ENCODE results near the gene PFDN6. TPM values are rescaled to one million over a fixed set of nuclear protein-coding genes. Genes with fewer than 3 reads are reported as not detected.
"Not testable (repeated sequence)": the region's sequence is repeated elsewhere in the genome, so short reads cannot be mapped to it uniquely, and the experiment has no call there.

PFDN6 gene
- 10 to 100 TPM in 11 of 12 donors, not detected in 1; 35.2 to 61.0 (median 41.7) TPM for polyA plus RNA-seq (ENCODE audit: insufficient read length in 12 of 12)
- long read RNA-seq, donor 1, partial matches to known transcripts = 13 of 21 reads
- long read RNA-seq, donor 1, other reads (novel, unspliced or antisense) = 0 of 21 reads
- long read RNA-seq, donor 2, transcript PFDN6-201 (4 exons, 740 nt) = major isoform, 6 of 12 reads
- long read RNA-seq, donor 2, partial matches to known transcripts = 0 of 12 reads
- long read RNA-seq, donor 2, other reads (novel, unspliced or antisense) = 0 of 12 reads
- long read RNA-seq, donor 3, transcript PFDN6-201 (4 exons, 740 nt) = major isoform, 5 of 15 reads
- long read RNA-seq, donor 3, partial matches to known transcripts = 5 of 15 reads
- long read RNA-seq, donor 3, other reads (novel, unspliced or antisense) = 0 of 15 reads
- long read RNA-seq, donor 4, partial matches to known transcripts = 0 of 2 reads
- long read RNA-seq, donor 4, other reads (novel, unspliced or antisense) = 0 of 2 reads
- long read RNA-seq, donor 5, transcript PFDN6-201 (4 exons, 740 nt) = major isoform, 6 of 13 reads
- long read RNA-seq, donor 5, partial matches to known transcripts = 6 of 13 reads
- long read RNA-seq, donor 5, other reads (novel, unspliced or antisense) = 0 of 13 reads
- long read RNA-seq, donor 6, partial matches to known transcripts = 8 of 13 reads
- long read RNA-seq, donor 6, other reads (novel, unspliced or antisense) = 0 of 13 reads
- long read RNA-seq, donor 7, partial matches to known transcripts = 0 of 3 reads
- long read RNA-seq, donor 7, other reads (novel, unspliced or antisense) = 0 of 3 reads
- long read RNA-seq, donor 8, partial matches to known transcripts = 6 of 9 reads
- long read RNA-seq, donor 8, other reads (novel, unspliced or antisense) = 0 of 9 reads
- long read RNA-seq, donor 9, partial matches to known transcripts = 0 of 5 reads
- long read RNA-seq, donor 9, other reads (novel, unspliced or antisense) = 0 of 5 reads
- long read RNA-seq, donor 10, partial matches to known transcripts = 13 of 27 reads
- long read RNA-seq, donor 10, other reads (novel, unspliced or antisense) = 8 of 27 reads
- long read RNA-seq, donor 11, partial matches to known transcripts = 14 of 20 reads
- long read RNA-seq, donor 11, other reads (novel, unspliced or antisense) = 0 of 20 reads

DNA sequence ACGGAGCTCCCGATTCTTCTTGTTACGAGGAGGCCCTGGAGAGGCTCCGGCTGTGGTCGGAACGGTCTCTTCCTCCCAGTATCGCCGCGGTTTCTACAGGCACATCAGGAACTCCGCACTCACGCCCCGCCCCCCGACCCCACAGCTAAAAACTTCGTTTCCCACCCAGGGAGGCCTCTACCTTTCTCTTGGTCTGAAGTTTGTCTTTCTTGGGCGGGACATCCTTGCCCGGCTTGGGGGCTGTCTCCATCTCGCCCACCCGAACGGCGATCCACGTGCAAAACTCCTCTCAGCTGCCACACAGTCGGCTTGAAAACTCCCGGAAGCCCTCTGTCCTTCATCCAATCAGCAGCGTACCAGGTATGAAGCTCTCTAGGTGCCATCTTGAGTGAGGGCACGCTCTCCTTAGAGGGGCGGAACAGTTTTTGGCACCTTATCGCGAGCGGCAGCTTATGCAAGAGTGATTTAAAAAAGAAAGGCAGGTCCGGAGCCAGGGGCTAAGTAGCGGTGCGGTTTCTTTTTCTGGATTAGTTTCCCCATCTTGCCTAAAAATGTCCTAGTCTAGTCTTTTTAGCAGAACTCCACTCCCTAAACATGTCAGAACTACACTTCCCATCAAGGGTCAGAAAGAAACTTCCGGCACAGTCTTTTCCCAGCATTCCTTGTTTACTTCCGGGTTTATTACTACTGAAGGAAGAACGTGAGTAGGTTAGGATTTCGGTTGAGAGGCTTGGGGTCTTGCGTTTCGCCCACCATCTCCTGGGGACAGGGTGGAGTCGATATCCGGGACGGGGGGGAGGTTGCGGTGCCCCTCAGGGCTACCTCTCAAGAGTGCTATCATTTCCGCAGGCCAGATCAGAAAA lies at the start of gene PFDN6, which contains the start of gene WDR46:
TSS of gene PFDN6 (plus strand) at position 681 of the 863 bp plus-strand sequence. CDS start 256 bp downstream, outside the sequence.
TSS of gene WDR46 (minus strand) at position 319 of the 863 bp plus-strand sequence. CDS start at position 250, 69 bp downstream.
- DNase-seq = peak; percentile 94

DNA sequence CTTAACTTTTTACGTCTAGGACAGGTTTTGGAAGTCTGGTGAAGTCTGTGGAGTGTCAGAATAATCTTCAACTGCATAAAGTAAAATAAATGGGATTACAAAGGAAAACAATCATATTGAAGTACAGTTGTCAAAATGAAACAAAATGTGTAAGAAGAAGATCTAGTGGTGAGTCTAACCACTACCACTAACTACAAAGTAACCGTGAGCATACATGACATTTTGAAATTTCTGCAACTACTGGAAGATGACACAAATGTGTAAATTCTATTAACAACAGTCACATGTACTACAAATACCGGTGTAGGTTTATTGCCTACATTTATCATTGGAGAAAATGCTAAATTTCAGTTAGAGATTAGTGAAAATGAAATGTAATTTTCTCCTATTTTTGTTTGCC lies 47.4 kb upstream of the PFDN6 start:
- DNase-seq = no peak

DNA sequence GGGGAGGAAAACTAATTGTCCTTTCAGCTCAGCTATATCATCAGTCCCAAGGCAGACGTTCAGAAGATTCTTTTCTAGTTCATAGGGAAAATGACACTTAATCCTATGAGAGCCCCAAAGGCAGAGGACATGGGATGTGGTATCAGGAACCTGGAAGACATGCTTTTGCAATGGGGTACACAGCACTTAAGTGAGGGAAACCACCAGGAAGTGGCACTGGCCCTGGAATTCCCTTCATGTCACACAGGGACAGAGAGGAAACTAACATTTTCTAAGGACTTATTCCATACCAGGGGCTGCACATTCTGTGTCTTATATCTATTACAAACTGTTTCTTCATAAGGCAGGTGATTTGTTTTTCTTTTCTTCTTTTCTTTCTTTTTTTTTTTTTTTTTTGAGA lies 45.9 kb upstream of the PFDN6 start:
- no peak for DNase-seq

DNA sequence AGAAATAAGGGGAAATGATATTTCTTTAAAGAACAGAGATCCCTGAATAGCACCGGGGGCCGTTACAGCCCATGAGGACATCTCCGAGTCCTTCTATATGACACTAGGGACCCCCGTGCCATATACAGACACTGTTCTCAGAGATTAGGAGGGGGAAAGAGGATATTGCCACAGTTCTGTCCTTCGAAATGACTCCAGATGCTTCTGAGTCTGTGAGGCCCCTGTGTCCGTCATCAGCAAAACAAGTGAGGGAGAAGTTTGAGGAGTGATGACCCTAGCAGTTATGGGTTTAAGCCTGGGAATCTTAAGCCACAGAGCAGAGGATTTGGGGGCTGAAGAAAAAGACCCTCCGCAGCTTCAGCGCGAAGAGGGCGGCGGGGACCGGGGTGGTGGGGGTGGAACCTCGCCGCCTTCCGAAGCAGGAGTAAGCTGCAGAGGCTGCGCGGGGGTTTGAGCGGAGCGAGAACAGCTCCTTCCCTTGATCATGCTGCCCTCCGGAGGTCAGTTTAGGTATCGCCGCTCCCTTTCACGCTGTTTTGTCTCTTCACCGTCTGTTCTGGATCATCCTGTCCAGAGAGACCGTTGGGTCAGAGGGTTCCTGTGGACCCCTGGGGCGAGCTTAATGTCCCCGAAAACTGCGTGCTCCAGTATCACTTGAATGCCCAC lies 41.3 kb upstream of the PFDN6 start:
- peak; percentile 94 for DNase-seq

DNA sequence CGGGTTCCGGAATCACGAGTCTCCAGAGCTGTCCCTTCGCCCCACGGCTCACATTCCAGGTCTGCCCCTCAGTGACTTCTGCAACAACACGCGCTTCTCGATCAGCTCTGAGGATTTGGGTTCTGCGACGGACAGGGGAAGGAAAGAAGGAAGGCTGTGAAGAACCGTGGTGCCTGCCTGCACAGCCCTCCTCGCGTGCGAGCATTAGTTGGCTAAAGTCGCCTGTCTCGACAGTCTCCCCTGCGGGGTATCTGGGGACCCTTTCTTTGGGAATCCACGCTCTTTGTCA lies 40.8 kb upstream of the PFDN6 start:
- no peak for DNase-seq

DNA sequence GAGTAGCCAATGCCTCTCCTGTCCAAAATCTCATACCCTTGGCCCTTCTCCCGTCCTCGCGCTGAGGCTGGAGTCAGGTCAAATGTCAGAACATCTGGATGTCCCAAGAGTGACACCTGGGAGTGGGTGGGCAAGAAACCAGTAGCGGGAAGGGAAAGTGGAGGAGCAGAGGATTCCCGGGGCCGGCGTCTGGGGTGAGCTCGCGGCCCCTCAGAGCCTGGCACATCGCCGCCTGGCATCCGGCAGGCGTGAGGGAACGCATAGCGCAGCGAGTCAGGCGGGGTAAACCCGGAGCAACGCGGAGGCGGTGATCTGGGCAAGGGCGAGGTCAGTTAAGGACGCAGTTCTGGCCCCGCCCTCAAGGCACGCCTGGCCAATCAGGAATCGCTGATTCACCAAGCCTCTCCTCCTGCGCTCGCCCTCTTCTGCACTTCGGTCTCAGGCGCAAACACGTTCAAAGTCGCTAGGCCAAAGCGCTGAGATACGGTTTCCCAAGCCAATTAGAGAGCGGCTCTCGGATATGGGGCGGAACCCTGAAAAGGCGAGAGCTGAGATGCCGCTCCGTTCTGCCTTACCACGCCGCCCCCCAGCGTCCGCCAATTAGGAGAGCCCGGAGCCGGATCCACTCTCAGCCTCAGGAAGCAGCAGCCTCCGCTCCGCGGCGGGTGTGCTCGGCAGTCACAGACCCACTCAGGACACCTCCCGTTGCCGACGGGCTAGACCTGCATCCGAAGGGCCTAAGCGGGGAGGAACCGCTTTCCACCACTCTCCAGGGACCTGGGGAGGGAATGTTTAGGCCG lies 40.3 kb upstream of the PFDN6 start:
- DNase-seq = peak; percentile 97

DNA sequence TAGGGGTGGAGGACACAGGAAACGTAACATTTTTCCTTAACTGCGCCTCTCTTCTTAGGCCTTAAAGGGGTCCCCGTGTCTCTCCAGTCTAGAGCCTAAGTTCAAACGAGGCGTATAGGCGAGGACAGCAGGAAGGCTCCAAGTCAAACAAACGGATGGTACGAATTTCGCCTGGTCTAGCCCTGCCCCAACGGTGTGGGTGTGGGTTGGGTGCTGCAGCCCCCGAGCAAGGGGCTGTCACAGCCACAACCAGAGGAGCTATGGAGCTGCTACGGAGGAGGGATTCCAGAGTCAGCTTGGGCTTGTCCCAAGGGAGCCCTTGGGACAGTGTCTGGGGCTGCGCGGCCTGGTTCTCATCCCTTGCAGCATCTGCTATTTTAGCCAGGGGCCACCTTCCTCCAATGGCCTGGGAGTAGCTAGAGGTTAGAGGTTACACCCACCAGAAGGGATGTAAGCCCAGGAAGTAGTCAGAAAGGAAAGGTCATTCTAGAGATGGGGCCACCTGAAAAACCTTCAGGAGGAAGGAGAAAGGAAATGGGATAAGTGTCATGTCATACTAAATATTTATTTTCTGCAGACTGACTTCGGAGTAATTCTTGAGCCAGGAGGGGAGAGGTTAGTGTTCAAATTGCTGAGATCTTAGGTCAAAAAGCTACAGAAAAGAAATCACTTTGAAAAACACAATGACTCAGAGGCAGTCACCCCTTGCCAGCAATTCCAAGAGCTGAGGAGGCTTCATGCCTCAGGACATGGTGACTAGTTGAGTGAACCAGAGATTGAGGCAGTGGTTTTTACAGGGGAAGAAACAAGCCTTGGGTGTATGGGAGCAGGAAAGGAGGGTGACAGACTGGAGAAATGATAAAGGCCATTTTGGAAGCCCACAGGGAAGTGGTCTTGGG lies 39.4 kb upstream of the PFDN6 start:
- DNase-seq = no peak

DNA sequence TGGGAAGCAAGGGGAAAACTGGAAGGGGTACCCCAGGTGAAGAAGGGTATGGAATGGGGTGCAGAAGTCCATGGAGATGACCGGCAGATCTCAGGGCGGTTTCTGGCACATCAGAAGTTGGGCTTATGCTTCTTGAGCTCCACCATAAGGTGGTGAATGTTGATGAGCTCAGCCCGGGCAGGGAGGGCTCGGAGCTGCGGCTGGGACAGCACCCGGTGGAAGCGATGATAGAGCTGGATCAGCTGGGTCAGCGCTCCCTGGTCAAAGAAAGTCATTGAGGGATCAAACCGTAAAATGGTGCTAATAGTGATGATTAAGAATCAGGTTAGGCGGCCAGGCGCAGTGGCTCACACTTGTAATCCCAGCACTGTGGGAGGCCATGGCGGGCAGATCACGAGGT lies 38.7 kb upstream of the PFDN6 start:
- no peak for DNase-seq

DNA sequence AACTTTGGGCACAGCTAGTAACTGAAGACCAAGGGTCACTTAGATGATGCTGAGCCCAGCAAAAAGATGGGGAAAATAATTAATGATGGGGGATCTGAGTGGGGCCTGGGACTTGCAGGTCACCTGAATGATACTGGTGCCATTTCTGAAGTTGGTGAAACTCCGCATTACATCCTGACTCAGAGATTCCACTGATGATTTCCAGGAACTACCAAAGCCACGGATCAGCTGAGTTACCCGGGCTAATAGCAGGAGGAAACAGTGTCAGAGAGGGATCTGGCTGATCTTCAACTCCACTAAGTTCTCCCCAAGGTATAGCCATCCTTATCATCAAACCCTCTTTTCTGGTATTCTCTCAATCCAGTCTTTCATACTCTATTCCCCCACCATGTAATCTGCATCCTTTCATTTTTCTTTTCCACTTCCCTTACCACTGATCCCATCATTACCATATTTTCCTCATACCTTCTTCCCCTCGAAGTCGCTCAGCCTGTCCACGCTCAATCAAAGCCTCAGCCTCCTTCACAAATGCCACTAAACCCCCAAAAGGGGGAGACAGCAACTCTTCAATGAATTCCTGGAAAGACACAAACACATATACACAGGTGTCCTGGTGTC lies 37.9 kb upstream of the PFDN6 start:
- no peak for DNase-seq

DNA sequence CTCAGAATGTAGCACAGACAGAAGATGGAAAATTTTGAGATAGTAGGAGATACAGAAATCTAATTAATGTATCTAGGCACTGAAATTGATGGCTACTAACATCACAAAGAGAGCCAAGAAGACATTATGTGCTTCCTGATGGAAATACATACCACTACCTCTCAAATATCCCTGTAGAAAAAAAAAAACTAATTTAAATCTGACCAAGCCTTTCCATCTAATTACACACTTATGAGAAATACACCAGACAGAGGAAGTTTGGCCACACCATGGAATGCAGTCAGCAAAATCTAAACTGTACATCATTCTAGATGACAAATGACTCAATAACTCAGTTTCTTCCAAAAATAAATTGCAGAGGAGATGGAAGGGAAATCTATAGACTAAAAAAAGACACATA lies 36.6 kb upstream of the PFDN6 start:
- no peak for DNase-seq

DNA sequence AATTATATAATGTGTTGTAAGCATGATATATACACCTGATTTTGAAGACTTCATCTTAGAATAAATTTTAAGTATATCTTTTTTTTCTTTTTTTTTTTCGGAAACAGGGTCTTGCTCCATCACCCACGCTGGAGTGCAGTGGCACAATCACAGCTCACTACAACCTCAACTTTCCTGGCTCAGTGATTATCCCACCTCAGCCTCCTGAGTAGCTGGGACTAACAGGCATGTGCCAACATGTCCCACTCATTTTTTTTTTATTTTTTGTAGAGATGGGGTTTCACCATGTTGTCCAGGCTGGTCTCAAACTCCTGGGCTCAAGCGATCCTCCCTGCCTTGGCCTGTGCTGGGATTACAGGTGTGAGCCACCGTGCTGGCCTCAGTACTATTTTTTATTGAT lies 34.8 kb upstream of the PFDN6 start:
- no peak for DNase-seq

DNA sequence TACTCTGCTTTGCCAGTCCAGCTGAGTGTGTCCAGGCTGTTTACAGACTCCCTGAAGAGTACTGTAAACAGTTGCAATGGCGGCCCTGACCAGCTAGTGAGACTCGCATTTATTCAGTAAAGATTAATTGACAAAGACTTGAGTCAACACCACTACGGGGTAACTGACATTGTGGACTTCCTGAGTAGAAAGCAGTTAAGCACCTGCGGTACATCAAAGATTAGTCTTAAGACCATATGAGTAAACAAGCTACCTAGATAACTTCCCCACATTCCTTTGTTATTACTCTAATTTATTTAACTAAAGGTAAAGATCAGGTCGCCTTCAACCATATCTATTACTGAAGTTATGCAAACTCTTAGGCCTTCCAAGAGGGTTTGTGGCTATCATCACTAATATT lies 30.4 kb upstream of the PFDN6 start:
- DNase-seq = no peak

DNA sequence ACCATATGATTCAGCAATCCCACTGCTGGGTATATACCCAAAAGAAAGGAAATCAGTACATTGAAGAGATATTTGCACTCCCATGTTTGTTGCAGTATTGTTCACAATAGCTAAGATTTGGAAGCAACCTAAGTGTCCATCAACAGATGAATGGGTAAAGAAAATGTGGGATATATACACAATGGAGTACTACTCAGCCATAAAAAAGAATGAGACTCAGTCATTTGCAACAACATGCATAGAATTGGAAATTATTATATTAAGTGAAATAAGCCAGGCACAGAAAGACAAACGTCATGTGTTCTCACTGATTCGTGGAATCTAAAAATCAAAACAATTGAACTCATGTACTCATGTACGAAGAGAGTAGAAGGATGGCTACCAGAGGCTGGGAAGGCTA lies 26.9 kb upstream of the PFDN6 start:
- DNase-seq = not testable (repeated sequence)

DNA sequence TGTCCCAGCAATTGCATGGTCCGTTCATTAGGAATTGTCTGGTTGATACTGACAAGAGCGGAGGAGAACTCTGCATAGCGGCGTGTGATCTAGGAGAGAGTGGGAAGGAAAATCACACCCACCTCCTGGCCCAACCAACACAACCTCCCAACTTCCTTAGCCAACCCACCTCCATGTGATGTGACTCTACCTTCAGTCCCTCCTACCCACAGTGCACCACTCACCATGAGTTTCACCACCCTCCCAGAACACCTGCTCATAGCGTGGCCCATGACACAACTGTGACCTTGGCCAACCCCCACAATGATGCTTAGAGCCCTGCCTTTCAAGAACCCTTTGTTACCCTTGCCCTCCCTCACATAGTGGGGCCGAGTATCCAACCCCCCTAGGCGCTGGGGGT lies 25.4 kb upstream of the PFDN6 start:
- DNase-seq = no peak

DNA sequence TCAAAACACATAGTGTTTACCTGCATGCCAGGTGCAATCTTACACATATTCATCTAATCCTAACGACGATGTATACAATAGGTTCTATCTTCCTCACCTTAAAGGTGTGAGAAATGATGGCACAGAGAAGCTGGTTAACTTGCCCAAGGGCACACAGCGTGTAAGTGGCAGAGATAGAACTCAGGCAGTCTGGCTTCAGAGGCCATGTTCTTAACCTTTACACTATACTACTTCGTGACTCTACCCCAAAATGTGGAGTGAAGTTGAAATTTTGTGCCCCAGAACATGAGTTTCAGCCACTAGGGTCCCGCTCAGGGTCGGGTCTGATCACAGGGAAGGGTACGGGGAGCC lies 18.3 kb upstream of the PFDN6 start:
- no peak for DNase-seq

DNA sequence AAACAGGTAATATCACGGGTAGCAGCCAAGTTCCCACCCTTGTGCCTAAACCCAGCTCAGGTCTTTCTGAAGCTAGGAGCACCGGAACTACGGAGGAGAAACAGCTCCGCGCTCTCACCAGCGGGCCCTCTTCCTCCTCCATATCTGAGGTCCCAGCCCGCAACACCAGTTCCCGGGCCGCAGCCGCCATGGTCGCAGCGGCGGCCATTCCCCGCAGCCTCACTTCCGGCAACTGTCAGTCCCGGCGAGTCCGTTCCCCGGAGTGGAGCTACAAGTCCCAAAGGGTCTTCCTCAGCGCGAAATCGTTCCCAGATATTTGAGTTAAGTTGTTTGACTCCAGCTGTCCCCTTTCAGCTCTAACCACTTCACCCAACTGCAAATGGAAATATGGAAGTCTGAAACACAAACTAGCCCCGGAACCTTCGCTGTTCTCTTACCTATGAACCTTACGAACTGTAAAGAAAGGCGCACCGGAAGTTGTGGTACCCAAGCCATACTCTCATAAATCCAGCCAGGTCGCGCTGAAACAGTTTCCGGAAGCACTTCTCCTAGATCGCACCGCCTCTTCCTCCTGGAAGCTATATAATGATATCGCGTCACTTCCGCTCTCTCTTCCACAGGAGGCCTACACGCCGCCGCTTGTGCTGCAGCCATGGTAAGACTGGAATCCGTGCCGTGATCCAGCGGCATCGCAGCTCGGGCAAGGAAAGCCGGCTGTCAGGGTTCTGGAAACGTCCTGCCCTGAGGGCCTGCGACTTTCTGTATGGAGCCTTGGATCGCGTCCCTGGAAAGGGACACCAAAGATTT lies 17.7 kb upstream of the PFDN6 start, which contains the start of the genes RPS18 and VPS52:
TSS of gene RPS18 (plus strand) at position 608 of the 807 bp plus-strand sequence. CDS start at position 653, 45 bp downstream.
TSS of gene VPS52 (minus strand) at position 409 of the 807 bp plus-strand sequence. CDS start at position 208, 201 bp downstream.
- peak; percentile 99 for DNase-seq

Data from muscle of arm (tissue), 14 donors.